H9 (cell line): ENCODE measurements around the gene LDB2. TPM values are rescaled to one million over a fixed set of nuclear protein-coding genes. Genes with fewer than 3 reads are reported as not detected.

ENCODE experiments used
- DNase-seq: peaks from one replicate; pipeline ENCODE4 v3.0.0-alpha.2; 2017
- H2AFZ ChIP-seq: one replicate; pipeline ENCODE4 v1.6.1; 2013; ENCODE audit warnings: mild to moderate bottlenecking, low read length, control low read depth, moderate library complexity
- H2AK5ac ChIP-seq: 2 replicates; pipeline ENCODE4 v1.6.1; 2013; ENCODE audit warnings: low read length, control low read depth, mixed read lengths; ENCODE audit not compliant: insufficient read length
- H2BK120ac ChIP-seq: one replicate; pipeline ENCODE4 v1.6.1; 2013; ENCODE audit warnings: low read depth, mild to moderate bottlenecking, low read length, control low read depth, inconsistent platforms; ENCODE audit not compliant: poor library complexity, severe bottlenecking
- H2BK12ac ChIP-seq: 2 replicates; pipeline ENCODE4 v1.6.1; 2013; ENCODE audit warnings: low read length, control low read depth, mixed read lengths, low read depth; ENCODE audit not compliant: insufficient read length
- H2BK15ac ChIP-seq: 2 replicates; pipeline ENCODE4 v1.6.1; 2013; ENCODE audit warnings: low read depth, low read length, control low read depth
- H2BK20ac ChIP-seq: one replicate; pipeline ENCODE4 v1.6.1; 2013; ENCODE audit warnings: low read depth, mild to moderate bottlenecking, low read length, control low read depth, inconsistent platforms; ENCODE audit not compliant: poor library complexity, severe bottlenecking
- H2BK5ac ChIP-seq: 2 replicates; pipeline ENCODE4 v1.6.1; 2013; ENCODE audit warnings: low read length, control low read depth, mixed read lengths; ENCODE audit not compliant: insufficient read length
- H3K14ac ChIP-seq: 2 replicates; pipeline ENCODE4 v1.6.1; 2013; ENCODE audit warnings: low read length, control low read depth; ENCODE audit not compliant: insufficient read depth
- H3K18ac ChIP-seq: 2 replicates; pipeline ENCODE4 v1.6.1; 2013; ENCODE audit warnings: low read depth, mild to moderate bottlenecking, mixed read lengths, low read length, control low read depth; ENCODE audit not compliant: insufficient read length
- H3K23ac ChIP-seq: 2 replicates; pipeline ENCODE4 v1.6.1; 2013; ENCODE audit warnings: low read length, control low read depth, mixed read lengths, low read depth; ENCODE audit not compliant: insufficient read length
- H3K23me2 ChIP-seq: 2 replicates; pipeline ENCODE4 v1.6.1; 2013; ENCODE audit warnings: low read depth, mild to moderate bottlenecking, mixed read lengths, low read length, control low read depth; ENCODE audit not compliant: insufficient read length, poor library complexity, severe bottlenecking
- H3K27ac ChIP-seq: 2 replicates; pipeline ENCODE4 v1.5.1; 2013; ENCODE audit warnings: low read length, control low read depth, mixed read lengths, low read depth; ENCODE audit not compliant: insufficient read length
- H3K27me3 ChIP-seq: 2 replicates; pipeline ENCODE4 v1.6.1; 2013; ENCODE audit warnings: low read length, control low read depth, inconsistent platforms; ENCODE audit not compliant: insufficient read depth
- H3K4ac ChIP-seq: 2 replicates; pipeline ENCODE4 v1.6.1; 2013; ENCODE audit warnings: low read depth, mild to moderate bottlenecking, control low read depth, inconsistent platforms, low read length, moderate library complexity
- H3K4me1 ChIP-seq: 2 replicates; pipeline ENCODE4 v1.6.1; 2013; ENCODE audit warnings: low read length, control low read depth, inconsistent platforms; ENCODE audit not compliant: insufficient read depth
- H3K4me2 ChIP-seq: 2 replicates; pipeline ENCODE4 v1.6.1; 2013; ENCODE audit warnings: low read length, control low read depth, mixed read lengths; ENCODE audit not compliant: insufficient read length, insufficient read depth
- H3K56ac ChIP-seq: 2 replicates; pipeline ENCODE4 v1.6.1; 2013; ENCODE audit warnings: low read depth, mild to moderate bottlenecking, mixed read lengths, low read length, control low read depth; ENCODE audit not compliant: insufficient read length
- H3K79me1 ChIP-seq: 2 replicates; pipeline ENCODE4 v1.6.1; 2013; ENCODE audit warnings: low read depth, mild to moderate bottlenecking, moderate library complexity, low read length, control low read depth, inconsistent platforms; ENCODE audit not compliant: insufficient read depth, poor library complexity, severe bottlenecking
- H3K79me2 ChIP-seq: 2 replicates; pipeline ENCODE4 v1.6.1; 2013; ENCODE audit warnings: low read length, control low read depth, inconsistent platforms; ENCODE audit not compliant: insufficient read depth
- H3K9ac ChIP-seq: 2 replicates; pipeline ENCODE4 v1.6.1; 2013; ENCODE audit warnings: low read length, control low read depth, mixed read lengths; ENCODE audit not compliant: insufficient read length; ENCODE audit errors: extremely low read depth
- H3K9me3 ChIP-seq: one replicate; pipeline ENCODE4 v1.6.1; 2013; ENCODE audit warnings: low read depth, low read length, inconsistent platforms; ENCODE audit not compliant: control insufficient read depth
- H3T11ph ChIP-seq: one replicate; pipeline ENCODE4 v1.6.1; 2013; ENCODE audit warnings: mild to moderate bottlenecking, low read length, control low read depth, inconsistent platforms
- H4K20me1 ChIP-seq: one replicate; pipeline ENCODE4 v1.6.1; 2013; ENCODE audit not compliant: control insufficient read depth, insufficient read length, insufficient read depth
- H4K5ac ChIP-seq: 2 replicates; pipeline ENCODE4 v1.6.1; 2013; ENCODE audit warnings: low read depth, mild to moderate bottlenecking, mixed read lengths, low read length, control low read depth; ENCODE audit not compliant: insufficient read length
- H4K8ac ChIP-seq: replicated peaks from 2 replicates; pipeline ENCODE4 v1.6.1; 2013; ENCODE audit warnings: low read length, control low read depth, mixed read lengths, low read depth; ENCODE audit not compliant: insufficient read length
- H4K91ac ChIP-seq: 2 replicates; pipeline ENCODE4 v1.6.1; 2013; ENCODE audit warnings: low read depth, mild to moderate bottlenecking, moderate library complexity, mixed read lengths, low read length, control low read depth; ENCODE audit not compliant: insufficient read length
- H3K27ac Mint-ChIP-seq, 3 experiments: 2 replicates in 2 of 3; 3 replicates in 1 of 3; pipeline ENCODE4 v1.8.0; 2020 to 2021; ENCODE audit warnings: mixed read lengths in 3 of 3, mild to moderate bottlenecking in 1 of 3, moderate library complexity in 1 of 3
- H3K27me3 Mint-ChIP-seq: 2 replicates; pipeline ENCODE4 v1.8.0; 2021; ENCODE audit warnings: low read depth, mild to moderate bottlenecking, moderate library complexity, mixed read lengths
- H3K36me3 Mint-ChIP-seq, 3 experiments: 2 replicates in 2 of 3; 3 replicates in 1 of 3; pipeline ENCODE4 v1.8.0; 2020 to 2021; ENCODE audit warnings: low read depth in 3 of 3, mixed read lengths in 3 of 3; ENCODE audit not compliant: insufficient read depth in 1 of 3
- H3K4me1 Mint-ChIP-seq, 2 experiments: 2 replicates each; pipeline ENCODE4 v1.8.0; 2020; ENCODE audit warnings: mixed read lengths in 2 of 2
- H3K4me3 Mint-ChIP-seq, 2 experiments: 2 replicates in 1 of 2; 3 replicates in 1 of 2; pipeline ENCODE4 v1.8.0; 2020 to 2021; ENCODE audit warnings: mild to moderate bottlenecking in 2 of 2, mixed read lengths in 2 of 2, moderate library complexity in 1 of 2
- H3K9me3 Mint-ChIP-seq, 2 experiments: 2 replicates in 1 of 2; 3 replicates in 1 of 2; pipeline ENCODE4 v1.8.0; 2020; ENCODE audit warnings: mild to moderate bottlenecking in 2 of 2, mixed read lengths in 2 of 2, moderate library complexity in 1 of 2
- CTCF ChIP-seq: fragments of 200-600 bp; sonication (generic); conservative IDR thresholded peaks from 3 replicates; pipeline ENCODE4 v1.8.0; 2021; ENCODE audit warnings: antibody characterized with exemption, mild to moderate bottlenecking
- WGBS: extraction: QIAGEN DNeasy Blood & Tissue Kit; methylation state at CpG from one replicate; pipeline ENCODE4 v1.1.7; 2013; ENCODE audit warnings: missing lambda C conversion rate, low lambda C conversion rate, mixed read lengths; ENCODE audit not compliant: insufficient read length; ENCODE audit errors: extremely low coverage; 5-methylcytosine and 5-hydroxymethylcytosine counted together
- total RNA-seq: library from RNA; stranded (reverse); gene quantifications from 2 replicates; pipeline ENCODE4 v1.2.1, GENCODE V29; 2021

LDB2 gene
- total RNA-seq, 1 experiment from 2014 or later: 22.5 TPM

- Histone ChIP-seq H3K79me2 (no peaks in the 10 kb centered on the region), H3K4me2 (no peak overlapping the region), H3K9me3 (no peaks in the 10 kb centered on the region), H3K56ac (no peak overlapping the region), H3K18ac (no peak overlapping the region), H2BK20ac (no peak overlapping the region), H3T11ph (no peak overlapping the region), H3K23ac (no peak overlapping the region), H2AFZ (no peak overlapping the region), H3K27me3 (no peaks in the 10 kb centered on the region), H4K91ac (no peak overlapping the region), H3K23me2 (no peaks in the 10 kb centered on the region), H2BK12ac (no peak overlapping the region), H4K5ac (no peak overlapping the region), H3K4ac (no peak overlapping the region), H2AK5ac (no peak overlapping the region), H3K79me1 (no peaks in the 10 kb centered on the region), H3K14ac (no peak overlapping the region), H4K20me1 (no peaks in the 10 kb centered on the region), H2BK120ac (no peak overlapping the region), H4K8ac (no peak overlapping the region), H2BK5ac (no peak overlapping the region), H3K9ac (no peak overlapping the region), H3K27ac (no peak overlapping the region), H2BK15ac (no peak overlapping the region), H3K4me1 (peaks cover 25% of the 10 kb centered on the region)
- TF ChIP-seq CTCF: no peak
- H3K4me1 Mint-ChIP-seq: peaks cover 34 to 43% of the 10 kb centered on the region in 2 experiments
- H3K4me3 Mint-ChIP-seq: no peak overlapping the region
- no peak overlapping the region for H3K27ac Mint-ChIP-seq
- H3K9me3 Mint-ChIP-seq: no peaks in the 10 kb centered on the region
- DNase-seq: no peak
- WGBS: no CpG with 5 or more reads among the region's 1 CpG
- H3K36me3 Mint-ChIP-seq: peaks cover 0 to 8% (median 5%) of the 10 kb centered on the region in 3 experiments; a peak in 3 of 7 replicates
- no peaks in the 10 kb centered on the region for H3K27me3 Mint-ChIP-seq
These were observed 207.0 kb downstream of the LDB2 start for GRCh38 chr4:16691450-16691849.
